ENCODE data around the gene ALKBH2. TPM values are rescaled to one million over a fixed set of nuclear protein-coding genes. Genes with fewer than 3 reads are reported as not detected.
"Not testable (repeated sequence)": the region's sequence is repeated elsewhere in the genome, so short reads cannot be mapped to it uniquely, and the experiment has no call there.

The ALKBH2 gene
- total RNA-seq, 2 donors from 2014 or later, result 15.3 to 21.9 TPM

DNA sequence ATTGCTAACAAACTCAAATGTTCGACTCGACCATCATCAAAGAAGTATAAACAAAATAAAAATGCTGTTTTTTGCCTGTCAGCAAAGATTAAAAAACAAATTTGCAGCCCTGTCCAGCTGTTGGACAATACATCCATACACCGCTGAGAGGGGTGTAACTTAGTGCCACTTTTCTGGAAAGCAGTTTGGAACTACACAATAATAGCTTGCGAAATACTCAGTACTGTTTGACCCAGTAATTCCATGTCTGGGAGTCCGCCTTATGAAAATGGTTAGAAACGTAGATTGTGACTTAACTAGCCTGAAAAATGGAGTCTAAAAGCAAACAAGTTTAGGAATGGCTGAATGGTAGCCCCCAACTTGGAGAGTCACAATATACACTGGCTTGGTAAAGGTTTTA is 34.5 kb downstream of the ALKBH2 start:
- Histone ChIP-seq H3K4me1 (ENCODE audit: control insufficient read depth in 1 of 2, low read depth in 2 of 2) (peaks cover under 1 to 9% of the 10 kb centered on the region in 2 donors), H3K4me3 (no peak overlapping the region), H3K27ac (no peak overlapping the region), H3K36me3 (peaks cover 10% of the 10 kb centered on the region), H3K27me3 (replicated peaks; ENCODE audit: insufficient read depth) (no peaks in the 10 kb centered on the region), H3K9me3 (no peaks in the 10 kb centered on the region)
- TF ChIP-seq, protein P1, sequence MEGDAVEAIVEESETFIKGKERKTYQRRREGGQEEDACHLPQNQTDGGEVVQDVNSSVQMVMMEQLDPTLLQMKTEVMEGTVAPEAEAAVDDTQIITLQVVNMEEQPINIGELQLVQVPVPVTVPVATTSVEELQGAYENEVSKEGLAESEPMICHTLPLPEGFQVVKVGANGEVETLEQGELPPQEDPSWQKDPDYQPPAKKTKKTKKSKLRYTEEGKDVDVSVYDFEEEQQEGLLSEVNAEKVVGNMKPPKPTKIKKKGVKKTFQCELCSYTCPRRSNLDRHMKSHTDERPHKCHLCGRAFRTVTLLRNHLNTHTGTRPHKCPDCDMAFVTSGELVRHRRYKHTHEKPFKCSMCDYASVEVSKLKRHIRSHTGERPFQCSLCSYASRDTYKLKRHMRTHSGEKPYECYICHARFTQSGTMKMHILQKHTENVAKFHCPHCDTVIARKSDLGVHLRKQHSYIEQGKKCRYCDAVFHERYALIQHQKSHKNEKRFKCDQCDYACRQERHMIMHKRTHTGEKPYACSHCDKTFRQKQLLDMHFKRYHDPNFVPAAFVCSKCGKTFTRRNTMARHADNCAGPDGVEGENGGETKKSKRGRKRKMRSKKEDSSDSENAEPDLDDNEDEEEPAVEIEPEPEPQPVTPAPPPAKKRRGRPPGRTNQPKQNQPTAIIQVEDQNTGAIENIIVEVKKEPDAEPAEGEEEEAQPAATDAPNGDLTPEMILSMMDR (IDR thresholded peaks at IDR 0.05), result no peak
- no peak for ATAC-seq (ENCODE audit: insufficient number of reproducible peaks, low FRiP score, low read depth)
- no peak for DNase-seq (ENCODE audit: low spot score)

DNA sequence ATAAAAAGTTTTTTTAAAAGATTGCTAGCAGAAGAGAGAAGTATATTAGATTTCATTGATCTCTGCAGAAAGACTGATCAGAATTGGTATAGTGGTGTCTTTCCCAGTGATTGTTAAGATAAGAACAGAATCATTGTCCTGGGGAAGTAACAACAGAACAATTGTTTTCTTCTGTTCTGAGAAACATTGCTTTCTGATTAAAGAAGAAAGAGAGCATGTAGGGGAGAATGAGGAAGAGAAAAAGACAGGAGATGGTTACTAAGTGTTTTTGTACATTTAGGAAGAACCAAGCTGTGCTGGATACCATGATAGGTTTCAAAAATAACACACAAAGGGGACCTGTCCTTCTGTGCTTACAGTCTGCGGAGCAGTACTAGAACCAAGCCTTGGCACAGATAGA is 35.9 kb downstream of the ALKBH2 start:
- Histone ChIP-seq H3K36me3 (no peaks in the 10 kb centered on the region), H3K9me3 (no peaks in the 10 kb centered on the region), H3K27ac (no peak overlapping the region), H3K4me3 (no peak overlapping the region), H3K4me1 (ENCODE audit: control insufficient read depth in 1 of 2, low read depth in 2 of 2) (peaks cover 7 to 17% of the 10 kb centered on the region in 2 donors), H3K27me3 (replicated peaks; ENCODE audit: insufficient read depth) (no peaks in the 10 kb centered on the region)
- TF ChIP-seq, protein P1 (IDR thresholded peaks at IDR 0.05), result no peak
- DNase-seq (ENCODE audit: low spot score), result no peak
- no peak for ATAC-seq (ENCODE audit: insufficient number of reproducible peaks, low FRiP score, low read depth)

DNA sequence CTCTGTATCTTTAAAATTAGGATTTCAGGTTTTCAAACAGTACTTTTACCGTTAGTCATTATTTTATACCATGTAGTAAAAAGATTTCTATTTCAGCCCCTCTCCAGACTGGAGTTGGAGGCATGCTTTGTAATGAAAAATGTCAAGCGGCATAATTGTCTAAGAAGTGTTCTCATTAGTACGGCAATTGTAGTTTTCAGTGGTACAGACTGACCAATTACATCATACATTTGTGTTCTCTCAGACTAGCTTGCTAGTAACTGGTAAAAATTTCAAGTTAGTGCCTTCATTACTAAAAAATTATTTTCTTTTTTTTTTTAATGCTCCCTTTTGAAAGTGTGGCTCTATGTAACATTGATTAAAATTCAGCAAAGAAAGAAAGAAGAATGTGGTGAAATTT is 36.4 kb downstream of the ALKBH2 start:
- H3K27ac ChIP-seq, result no peak overlapping the region
- peaks cover 9 to 21% of the 10 kb centered on the region in 2 donors for H3K4me1 ChIP-seq (ENCODE audit: control insufficient read depth in 1 of 2, low read depth in 2 of 2)
- no peaks in the 10 kb centered on the region for H3K36me3 ChIP-seq
- H3K4me3 ChIP-seq, result no peak overlapping the region
- TF ChIP-seq, protein P1 (IDR thresholded peaks at IDR 0.05), result no peak
- no peaks in the 10 kb centered on the region for H3K9me3 ChIP-seq
- DNase-seq (ENCODE audit: low spot score), result no peak
- no peak for ATAC-seq (ENCODE audit: insufficient number of reproducible peaks, low FRiP score, low read depth)
- H3K27me3 ChIP-seq (replicated peaks; ENCODE audit: insufficient read depth), result no peaks in the 10 kb centered on the region

DNA sequence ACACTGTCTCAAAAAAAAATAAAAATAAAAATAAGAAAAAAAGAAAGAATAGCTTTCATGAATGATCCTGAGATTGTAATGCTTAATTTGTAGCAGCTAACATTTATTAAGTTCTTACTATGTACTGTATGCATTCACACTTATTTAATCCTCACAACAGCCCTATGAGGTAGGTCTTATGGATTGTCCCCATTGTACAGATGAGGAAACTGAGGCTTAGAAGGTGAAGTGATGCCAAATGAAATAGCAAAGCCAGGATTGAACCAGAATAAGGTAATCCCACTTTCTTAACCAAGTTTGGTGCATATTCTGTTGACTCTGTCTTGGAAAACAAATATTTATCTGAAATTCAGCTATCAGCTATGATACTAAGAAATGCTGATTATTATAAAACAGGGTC is 38.8 kb downstream of the ALKBH2 start:
- H3K27me3 ChIP-seq (replicated peaks; ENCODE audit: insufficient read depth), result no peaks in the 10 kb centered on the region
- no peaks in the 10 kb centered on the region for H3K36me3 ChIP-seq
- TF ChIP-seq, protein P1 (IDR thresholded peaks at IDR 0.05), result no peak
- H3K9me3 ChIP-seq, result no peaks in the 10 kb centered on the region
- ATAC-seq (ENCODE audit: insufficient number of reproducible peaks, low FRiP score, low read depth) (no peak), DNase-seq (ENCODE audit: low spot score) (no peak)
- H3K27ac ChIP-seq, result no peak overlapping the region
- no peak overlapping the region for H3K4me3 ChIP-seq
- H3K4me1 ChIP-seq (ENCODE audit: control insufficient read depth in 1 of 2, low read depth in 2 of 2), result peaks cover 10 to 23% of the 10 kb centered on the region in 2 donors

DNA sequence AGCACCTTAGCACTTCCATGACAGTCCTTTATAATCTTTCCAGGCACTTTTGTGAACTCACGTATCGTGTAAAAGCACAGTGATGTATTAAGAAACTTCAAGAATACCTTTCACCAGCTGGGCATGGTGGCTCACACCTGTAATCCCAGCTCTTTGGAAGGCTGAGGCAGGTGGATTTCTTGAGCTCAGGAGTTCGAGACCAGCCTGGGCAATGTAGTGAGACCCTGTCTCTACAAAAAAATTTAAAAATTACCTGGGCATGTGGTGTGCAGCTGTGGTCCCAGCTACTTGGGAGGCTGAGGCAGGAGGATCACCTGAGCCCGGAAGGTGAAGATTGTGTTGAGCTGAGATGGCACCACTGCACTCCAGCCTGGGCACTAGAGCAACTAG is 39.2 kb downstream of the ALKBH2 start:
- DNase-seq (ENCODE audit: low spot score); H3K36me3 ChIP-seq; H3K9me3 ChIP-seq; H3K27me3 ChIP-seq (replicated peaks; ENCODE audit: insufficient read depth); ATAC-seq (ENCODE audit: insufficient number of reproducible peaks, low FRiP score, low read depth); H3K27ac ChIP-seq: not testable (repeated sequence)
- Histone ChIP-seq H3K4me3 (peak overlapping the region; percentile 91), H3K4me1 (ENCODE audit: control insufficient read depth in 1 of 2, low read depth in 2 of 2) (peaks cover 10 to 23% of the 10 kb centered on the region in 2 donors)

All from thoracic aorta (tissue), 2 donors.